Cardiac muscle cell (in vitro differentiated cells and primary cell): ENCODE measurements around the gene POM121L2. TPM values are rescaled to one million over a fixed set of nuclear protein-coding genes. Genes with fewer than 3 reads are reported as not detected.

Experiments used
- DNase-seq, 2 donors: peaks; one replicate each; pipeline versions ENCODE4 v3.0.0 to v3.0.0-alpha.2; 2010 to 2017; ENCODE audit warnings: low read depth in 1 of 2, low spot score in 1 of 2
- H3K27ac ChIP-seq: fragments of 200-600 bp; sonication (generic); 2 replicates; pipeline ENCODE4 v1.5.1; 2016
- H3K27me3 ChIP-seq: fragments of 200-600 bp; sonication (generic); 2 replicates; pipeline ENCODE4 v1.6.0; 2016; ENCODE audit warnings: control low read depth
- H3K36me3 ChIP-seq: fragments of 200-600 bp; sonication (generic); 2 replicates; pipeline ENCODE4 v1.5.1; 2016; ENCODE audit warnings: control low read depth
- H3K4me1 ChIP-seq: fragments of 200-600 bp; sonication (generic); 2 replicates; pipeline ENCODE4 v1.8.1; 2017; ENCODE audit warnings: low read depth, mild to moderate bottlenecking, mixed run types
- H3K4me3 ChIP-seq: fragments of 200-600 bp; sonication (generic); 2 replicates; pipeline ENCODE4 v1.5.1; 2016; ENCODE audit warnings: mild to moderate bottlenecking
- H3K9me3 ChIP-seq: fragments of 200-600 bp; sonication (generic); 2 replicates; pipeline ENCODE4 v1.5.1; 2017; ENCODE audit warnings: low read depth, mild to moderate bottlenecking, control low read depth
- CTCF ChIP-seq: IDR thresholded peaks from 2 replicates; pipeline ENCODE4 v1.5.1; 2012; ENCODE audit warnings: low read depth, mild to moderate bottlenecking, low read length
- polyA plus RNA-seq: library from polyadenylated mRNA; unstranded; fragments of >200 nt; fragmentation: Nextera tagmentation; extraction: Ambion mirVana; gene quantifications from 2 replicates; pipeline ENCODE4 v1.2.1, GENCODE V29; 2016
- total RNA-seq: library from RNA; depleted of rRNA; stranded (reverse); fragments of >200 nt; gene quantifications from 2 replicates; pipeline ENCODE4 v1.2.3, GENCODE V29; 2016

Gene POM121L2
- total and polyA plus RNA-seq, 2 experiments from 2014 or later = 0.18 TPM; not detected in 1

GRCh38 chr6:27318973-27319372 lies 6.9 kb upstream of the POM121L2 start:
- peaks cover 24% of the 10 kb centered on the region for H3K27me3 ChIP-seq
- H3K36me3 ChIP-seq = no peaks in the 10 kb centered on the region
- H3K27ac ChIP-seq = no peak overlapping the region
- no peaks in the 10 kb centered on the region for H3K9me3 ChIP-seq
- no peaks in the 10 kb centered on the region for H3K4me1 ChIP-seq
- DNase-seq = no peak
- TF ChIP-seq CTCF = no peak
- H3K4me3 ChIP-seq = no peak overlapping the region

- H3K4me3 ChIP-seq = no peak overlapping the region
- H3K4me1 ChIP-seq = no peaks in the 10 kb centered on the region
- TF ChIP-seq CTCF = no peak
- no peak for DNase-seq
- peaks cover 72% of the 10 kb centered on the region for H3K27me3 ChIP-seq
- H3K27ac ChIP-seq = no peak overlapping the region
- no peaks in the 10 kb centered on the region for H3K36me3 ChIP-seq
- H3K9me3 ChIP-seq = no peaks in the 10 kb centered on the region
Observed at GRCh38 chr6:27314046-27314445, 2.0 kb upstream of the POM121L2 start.

GRCh38 chr6:27312950-27313271 lies 838 bp upstream of the POM121L2 start:
- DNase-seq = no peak
- Histone ChIP-seq H3K36me3 (no peaks in the 10 kb centered on the region), H3K27ac (no peak overlapping the region), H3K4me1 (no peaks in the 10 kb centered on the region), H3K9me3 (no peaks in the 10 kb centered on the region), H3K27me3 (peaks cover 78% of the 10 kb centered on the region), H3K4me3 (peak overlapping the region; percentile 52)
- no peak for TF ChIP-seq CTCF

- no peak for TF ChIP-seq CTCF
- no peak overlapping the region for H3K27ac ChIP-seq
- H3K36me3 ChIP-seq = no peaks in the 10 kb centered on the region
- H3K4me3 ChIP-seq = peak overlapping the region; percentile 52
- H3K9me3 ChIP-seq = no peaks in the 10 kb centered on the region
- no peaks in the 10 kb centered on the region for H3K4me1 ChIP-seq
- H3K27me3 ChIP-seq = peaks cover 83% of the 10 kb centered on the region
- DNase-seq = no peak
Observed at GRCh38 chr6:27311806-27312145, 297 bp downstream of the POM121L2 start.

- Histone ChIP-seq H3K4me1 (no peaks in the 10 kb centered on the region), H3K27me3 (peaks cover 48% of the 10 kb centered on the region), H3K4me3 (no peak overlapping the region), H3K27ac (no peak overlapping the region), H3K36me3 (no peaks in the 10 kb centered on the region), H3K9me3 (no peaks in the 10 kb centered on the region)
- no peak for DNase-seq
- TF ChIP-seq CTCF = no peak
Observed at GRCh38 chr6:27303613-27304272, 8.3 kb downstream of the POM121L2 start.
